Measurements from ENCODE around the gene TPT1. TPM values are rescaled to one million over a fixed set of nuclear protein-coding genes. Genes with fewer than 3 reads are reported as not detected.
A peak's percentile ranks its signal among the peaks of the same experiment; 100 is the strongest.

Gene TPT1
- total and polyA plus RNA-seq, 9 of the 15 experiments (the other 6 are each of a cell fraction or from before 2014, with no cell fraction given): 602 to 2,508 (median 1,784) TPM

GRCh38 chr13:45340422-45341033, 455 bp downstream of the TPT1 start (continued):
- peak; percentile 56; the same call in 1 of the 2 replicates for TF ChIP-seq XRCC5 (IDR thresholded peaks at IDR 0.05; ENCODE audit: low read depth, low read length)
- TF ChIP-seq CTCF (IDR thresholded peaks at IDR 0.05 in 2 of 3, conservative IDR thresholded peaks at IDR 0.05 in 1 of 3; ENCODE audit: insufficient read depth in 2 of 3, low read depth in 1 of 3, low read length in 3 of 3): peak; percentile 38 to 52 (median 46); a peak in 5 of 6 replicates
- TF ChIP-seq PCBP1 (IDR thresholded peaks at IDR 0.05; ENCODE audit: low read depth, low read length, poor library complexity, severe bottlenecking): peak; percentile 82
- TF ChIP-seq, protein P1, sequence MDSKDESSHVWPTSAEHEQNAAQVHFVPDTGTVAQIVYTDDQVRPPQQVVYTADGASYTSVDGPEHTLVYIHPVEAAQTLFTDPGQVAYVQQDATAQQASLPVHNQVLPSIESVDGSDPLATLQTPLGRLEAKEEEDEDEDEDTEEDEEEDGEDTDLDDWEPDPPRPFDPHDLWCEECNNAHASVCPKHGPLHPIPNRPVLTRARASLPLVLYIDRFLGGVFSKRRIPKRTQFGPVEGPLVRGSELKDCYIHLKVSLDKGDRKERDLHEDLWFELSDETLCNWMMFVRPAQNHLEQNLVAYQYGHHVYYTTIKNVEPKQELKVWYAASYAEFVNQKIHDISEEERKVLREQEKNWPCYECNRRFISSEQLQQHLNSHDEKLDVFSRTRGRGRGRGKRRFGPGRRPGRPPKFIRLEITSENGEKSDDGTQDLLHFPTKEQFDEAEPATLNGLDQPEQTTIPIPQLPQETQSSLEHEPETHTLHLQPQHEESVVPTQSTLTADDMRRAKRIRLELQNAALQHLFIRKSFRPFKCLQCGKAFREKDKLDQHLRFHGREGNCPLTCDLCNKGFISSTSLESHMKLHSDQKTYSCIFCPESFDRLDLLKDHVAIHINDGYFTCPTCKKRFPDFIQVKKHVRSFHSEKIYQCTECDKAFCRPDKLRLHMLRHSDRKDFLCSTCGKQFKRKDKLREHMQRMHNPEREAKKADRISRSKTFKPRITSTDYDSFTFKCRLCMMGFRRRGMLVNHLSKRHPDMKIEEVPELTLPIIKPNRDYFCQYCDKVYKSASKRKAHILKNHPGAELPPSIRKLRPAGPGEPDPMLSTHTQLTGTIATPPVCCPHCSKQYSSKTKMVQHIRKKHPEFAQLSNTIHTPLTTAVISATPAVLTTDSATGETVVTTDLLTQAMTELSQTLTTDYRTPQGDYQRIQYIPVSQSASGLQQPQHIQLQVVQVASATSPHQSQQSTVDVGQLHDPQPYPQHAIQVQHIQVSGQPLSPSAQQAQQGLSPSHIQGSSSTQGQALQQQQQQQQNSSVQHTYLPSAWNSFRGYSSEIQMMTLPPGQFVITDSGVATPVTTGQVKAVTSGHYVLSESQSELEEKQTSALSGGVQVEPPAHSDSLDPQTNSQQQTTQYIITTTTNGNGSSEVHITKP (IDR thresholded peaks at IDR 0.05; ENCODE audit: partially characterized antibody): peak; percentile 23
- TF ChIP-seq, protein P2, sequence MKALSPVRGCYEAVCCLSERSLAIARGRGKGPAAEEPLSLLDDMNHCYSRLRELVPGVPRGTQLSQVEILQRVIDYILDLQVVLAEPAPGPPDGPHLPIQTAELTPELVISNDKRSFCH (CRISPR knock-in tag; IDR thresholded peaks at IDR 0.05): no peak
- TF ChIP-seq, protein P2 (tag; IDR thresholded peaks at IDR 0.05): no peak
- TF ChIP-seq ETV1 (tag; conservative IDR thresholded peaks at IDR 0.05; ENCODE audit: low read depth): peak; percentile 93
- TF ChIP-seq ELF2 (CRISPR knock-in tag; IDR thresholded peaks at IDR 0.05): 0 out of 2 replicates have a peak, but pooled peaks have one; percentile 27
- no peak for TF ChIP-seq SMAD3 (CRISPR knock-in tag; conservative IDR thresholded peaks at IDR 0.05)
- TF ChIP-seq PREB (CRISPR knock-in tag; IDR thresholded peaks at IDR 0.05): no peak
- TF ChIP-seq ZNF511 (CRISPR knock-in tag; IDR thresholded peaks at IDR 0.05): peak; percentile 29; the same call in 1 of the 2 replicates
- peak; percentile 91 for TF ChIP-seq POLR2G (IDR thresholded peaks at IDR 0.05; ENCODE audit: low read depth, low read length)
- peak; percentile 62 for TF ChIP-seq ATF3 (IDR thresholded peaks at IDR 0.05)
- TF ChIP-seq ATF3 (CRISPR knock-in tag; conservative IDR thresholded peaks at IDR 0.05): no peak
- TF ChIP-seq ZBTB7A (IDR thresholded peaks at IDR 0.05; ENCODE audit: borderline replicate concordance, control insufficient read depth, low read depth, low read length): peak; percentile 39; the same call in 1 of the 2 replicates
- TF ChIP-seq DDX20 (tag; IDR thresholded peaks at IDR 0.05; ENCODE audit: low read depth): no peak
- no peak for TF ChIP-seq KDM4B (IDR thresholded peaks at IDR 0.05; ENCODE audit: borderline replicate concordance in 2 of 2, low read depth in 1 of 2)
- TF ChIP-seq PHF21A (IDR thresholded peaks at IDR 0.05; ENCODE audit: borderline replicate concordance, low read depth): no peak
